Measurements from ENCODE around the gene ATG7.
"Not testable (repeated sequence)": the region's sequence is repeated elsewhere in the genome, so short reads cannot be mapped to it uniquely, and the experiment has no call there.

DNA sequence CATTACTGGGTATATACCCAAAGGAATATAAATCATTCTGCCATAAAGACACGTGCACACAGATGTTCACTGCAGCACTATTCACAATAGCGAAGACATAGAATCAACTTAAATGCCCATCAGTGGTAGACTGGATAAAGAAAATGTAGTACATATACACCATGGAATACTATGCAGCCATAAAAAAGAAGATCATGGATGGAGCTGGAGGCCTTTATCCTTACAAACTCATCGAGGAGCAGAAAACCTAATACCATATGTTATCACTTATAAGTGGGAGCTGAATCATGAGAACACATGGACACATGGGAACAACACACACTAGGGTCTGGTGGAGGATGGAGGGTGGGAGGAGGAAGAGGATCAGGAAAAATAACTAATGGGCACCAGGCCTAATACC is 173.0 kb downstream of the ATG7 start:
- TF ChIP-seq EZH2 (IDR thresholded peaks at IDR 0.05); POLR2AphosphoS5 (IDR thresholded peaks at IDR 0.05; ENCODE audit: borderline replicate concordance, low read depth, low read length); FOXP2 (optimal IDR thresholded peaks at IDR 0.05; ENCODE audit: control extremely low read depth, extremely low read length, insufficient read depth): not testable (repeated sequence)

All from SK-N-MC (cell line).